Bronchial epithelial cell (primary cell): ENCODE results near the gene TRPM3. TPM values are rescaled to one million over a fixed set of nuclear protein-coding genes. Genes with fewer than 3 reads are reported as not detected.
A peak's percentile ranks its signal among the peaks of the same experiment; 100 is the strongest.

Experiments used
- DNase-seq: peaks from one replicate; pipeline ENCODE4 v3.0.0-alpha.2; 2010; ENCODE audit warnings: low read depth
- FAIRE-seq: peaks from 2 replicates; lab custom pipeline; 2011; peaks lifted over from hg19 to GRCh38; lab: Jason Lieb, UNC
- H3K27me3 ChIP-seq: 2 replicates; pipeline ENCODE4 v1.5.1; 2011; ENCODE audit warnings: low read length; ENCODE audit not compliant: control insufficient read depth, insufficient read depth
- H3K36me3 ChIP-seq: 2 replicates; pipeline ENCODE4 v1.5.1; 2011; ENCODE audit warnings: low read length; ENCODE audit not compliant: control insufficient read depth, insufficient read depth
- H3K4me3 ChIP-seq: 2 replicates; pipeline ENCODE4 v1.5.1; 2011; ENCODE audit warnings: mild to moderate bottlenecking, low read depth, low read length, control low read depth
- total RNA-seq: library from RNA; depleted of rRNA; stranded (reverse); fragments of >200 nt; gene quantifications from 2 replicates; pipeline ENCODE4 v1.2.1, GENCODE V29; 2014
- TF ChIP-seq, protein P1 (sequence below): IDR thresholded peaks from 2 replicates; pipeline ENCODE4 v1.5.1; 2011; ENCODE audit warnings: mild to moderate bottlenecking, moderate library complexity, low read length, control low read depth, inconsistent platforms; ENCODE audit not compliant: insufficient read depth, severe bottlenecking

Gene TRPM3
- total RNA-seq, 1 donor from 2014 or later, result not detected

DNA sequence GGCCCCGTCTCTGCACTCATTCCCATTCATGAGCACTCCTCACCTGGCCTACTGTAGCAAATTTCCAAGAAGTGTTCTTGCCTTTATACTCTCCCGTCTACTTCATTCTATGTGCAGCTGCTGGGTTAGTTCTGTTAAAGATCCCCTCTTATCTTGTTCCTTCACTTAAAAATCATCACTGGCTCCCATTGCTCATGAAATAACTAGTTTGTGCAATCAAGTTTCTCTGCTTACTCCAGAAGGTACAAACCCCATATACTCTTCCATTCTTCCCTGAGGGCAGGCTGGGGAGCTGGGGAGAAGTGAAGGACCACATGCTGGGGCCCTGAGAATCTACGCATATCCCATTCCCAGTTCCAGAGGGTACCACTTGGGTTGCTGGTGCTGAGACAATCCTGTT lies 622.6 kb downstream of the TRPM3 start:
- no peak overlapping the region for H3K4me3 ChIP-seq
- DNase-seq (no peak), FAIRE-seq (no peak)
- H3K27me3 ChIP-seq, result no peaks in the 10 kb centered on the region
- TF ChIP-seq, protein P1, sequence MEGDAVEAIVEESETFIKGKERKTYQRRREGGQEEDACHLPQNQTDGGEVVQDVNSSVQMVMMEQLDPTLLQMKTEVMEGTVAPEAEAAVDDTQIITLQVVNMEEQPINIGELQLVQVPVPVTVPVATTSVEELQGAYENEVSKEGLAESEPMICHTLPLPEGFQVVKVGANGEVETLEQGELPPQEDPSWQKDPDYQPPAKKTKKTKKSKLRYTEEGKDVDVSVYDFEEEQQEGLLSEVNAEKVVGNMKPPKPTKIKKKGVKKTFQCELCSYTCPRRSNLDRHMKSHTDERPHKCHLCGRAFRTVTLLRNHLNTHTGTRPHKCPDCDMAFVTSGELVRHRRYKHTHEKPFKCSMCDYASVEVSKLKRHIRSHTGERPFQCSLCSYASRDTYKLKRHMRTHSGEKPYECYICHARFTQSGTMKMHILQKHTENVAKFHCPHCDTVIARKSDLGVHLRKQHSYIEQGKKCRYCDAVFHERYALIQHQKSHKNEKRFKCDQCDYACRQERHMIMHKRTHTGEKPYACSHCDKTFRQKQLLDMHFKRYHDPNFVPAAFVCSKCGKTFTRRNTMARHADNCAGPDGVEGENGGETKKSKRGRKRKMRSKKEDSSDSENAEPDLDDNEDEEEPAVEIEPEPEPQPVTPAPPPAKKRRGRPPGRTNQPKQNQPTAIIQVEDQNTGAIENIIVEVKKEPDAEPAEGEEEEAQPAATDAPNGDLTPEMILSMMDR, result no peak
- no peaks in the 10 kb centered on the region for H3K36me3 ChIP-seq

DNA sequence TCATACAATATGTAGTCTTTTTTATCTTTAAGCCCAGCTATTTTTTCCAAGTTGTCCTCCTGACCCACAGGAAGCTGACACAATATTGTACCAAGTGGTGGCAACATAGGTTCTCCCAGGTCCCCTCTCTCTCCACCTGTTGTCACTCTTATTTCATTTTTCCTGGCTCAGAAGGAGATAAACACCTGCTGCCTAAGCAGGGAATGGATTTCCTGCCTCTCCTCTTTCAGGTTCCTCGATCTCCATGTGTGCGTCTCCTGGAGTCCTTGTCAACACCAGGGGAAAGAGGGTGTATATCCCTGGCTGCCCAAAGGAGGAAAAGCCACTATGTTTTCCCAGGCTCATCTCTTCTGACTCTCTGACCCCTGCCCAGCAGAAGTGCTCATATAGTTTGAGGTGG lies 625.2 kb downstream of the TRPM3 start:
- Histone ChIP-seq H3K4me3 (no peak overlapping the region), H3K36me3 (no peaks in the 10 kb centered on the region), H3K27me3 (no peaks in the 10 kb centered on the region)
- FAIRE-seq, result no peak
- no peak for DNase-seq
- TF ChIP-seq, protein P1, result no peak

DNA sequence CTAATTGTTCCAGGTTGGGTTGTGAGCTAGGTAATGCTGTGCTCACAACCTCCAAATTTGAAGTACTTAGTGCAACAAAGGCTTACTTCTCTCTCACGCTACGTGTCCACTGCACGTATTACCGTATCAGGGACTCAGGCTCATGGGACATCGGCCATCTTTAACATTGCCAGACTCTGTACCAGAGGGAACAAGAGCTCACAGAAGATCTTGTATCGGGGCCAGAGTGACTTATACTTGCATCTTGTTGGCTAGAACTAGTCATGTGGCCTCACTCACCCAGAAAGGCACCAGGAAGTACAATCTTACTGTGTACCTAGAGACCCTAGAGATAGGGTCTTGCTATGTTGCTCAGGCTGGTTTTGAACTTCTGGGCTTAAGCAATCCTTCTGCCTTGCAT lies 625.9 kb downstream of the TRPM3 start:
- TF ChIP-seq, protein P1, result no peak
- Histone ChIP-seq H3K27me3 (no peaks in the 10 kb centered on the region), H3K4me3 (no peak overlapping the region), H3K36me3 (no peaks in the 10 kb centered on the region)
- FAIRE-seq, result peak; percentile 18
- DNase-seq, result no peak

DNA sequence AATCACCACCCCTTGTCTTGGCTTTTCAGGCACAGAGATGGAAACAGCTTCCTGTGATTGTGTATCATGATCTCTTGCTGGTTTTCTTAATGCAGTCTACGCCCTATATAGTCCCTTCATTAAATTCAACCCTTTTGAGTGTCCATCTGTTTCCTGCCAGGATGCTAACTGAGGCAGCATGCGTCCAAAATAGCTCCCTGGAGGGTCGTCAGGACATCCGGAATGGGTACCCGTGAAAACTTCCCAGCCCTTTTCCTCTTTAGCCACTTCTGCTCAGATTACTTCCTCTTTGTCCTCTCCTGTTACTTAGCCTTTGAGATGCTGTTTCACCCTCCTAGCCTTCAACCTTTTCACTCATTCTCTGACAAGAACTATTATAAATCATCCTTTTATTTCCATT lies 627.2 kb downstream of the TRPM3 start:
- no peak overlapping the region for H3K4me3 ChIP-seq
- FAIRE-seq (no peak), DNase-seq (no peak)
- H3K36me3 ChIP-seq, result no peaks in the 10 kb centered on the region
- TF ChIP-seq, protein P1, result no peak
- no peaks in the 10 kb centered on the region for H3K27me3 ChIP-seq

DNA sequence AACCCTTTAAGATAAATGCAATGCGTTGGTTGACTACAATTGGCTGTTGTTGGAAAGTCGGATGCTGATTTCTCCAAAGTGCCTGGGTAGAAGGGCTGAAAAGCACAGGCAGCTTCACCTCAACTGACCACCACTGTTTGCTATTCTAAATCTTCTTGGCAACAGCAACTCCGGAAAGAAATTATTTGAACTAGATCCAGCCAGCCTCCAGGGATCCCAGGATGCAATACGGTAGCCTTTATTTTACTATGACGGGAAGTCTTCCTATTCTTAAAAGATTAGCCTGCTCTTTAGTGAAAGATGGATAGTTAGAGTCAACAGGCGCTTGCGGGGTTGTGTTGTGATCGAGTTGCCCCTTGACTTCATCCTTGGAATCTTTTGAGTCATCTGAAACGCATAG lies 628.4 kb downstream of the TRPM3 start:
- Histone ChIP-seq H3K27me3 (no peaks in the 10 kb centered on the region), H3K4me3 (no peak overlapping the region), H3K36me3 (no peaks in the 10 kb centered on the region)
- TF ChIP-seq, protein P1, result no peak
- DNase-seq (no peak), FAIRE-seq (no peak)

DNA sequence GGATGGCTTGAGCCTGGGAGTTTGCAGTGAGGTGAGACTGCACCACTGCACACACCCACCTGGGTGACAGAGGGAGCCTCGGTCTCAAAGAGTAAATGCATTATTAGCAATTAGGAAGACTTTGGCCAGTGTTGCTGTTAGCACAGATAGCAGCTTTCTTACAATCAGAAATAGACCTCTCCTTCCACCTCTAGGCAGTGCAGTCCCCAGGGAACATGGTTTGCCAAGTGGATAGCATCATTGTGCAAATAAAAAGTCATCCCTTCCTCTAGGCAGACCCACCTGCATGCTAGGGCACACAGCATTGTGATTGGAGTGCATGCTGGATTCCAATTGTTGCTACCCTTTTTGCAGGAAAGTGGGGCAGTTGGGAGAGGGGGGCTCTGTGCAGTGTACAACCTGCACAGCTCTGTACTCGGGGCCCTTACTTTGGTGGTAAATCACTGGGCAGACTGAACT lies 629.1 kb downstream of the TRPM3 start:
- no peak overlapping the region for H3K4me3 ChIP-seq
- TF ChIP-seq, protein P1, result no peak
- no peak for FAIRE-seq

More for the DNA sequence above, 629.1 kb downstream of the TRPM3 start:
- DNase-seq, result no peak
- H3K27me3 ChIP-seq, result no peaks in the 10 kb centered on the region
- H3K36me3 ChIP-seq, result no peaks in the 10 kb centered on the region
